ENCODE data around the gene PRIMPOL.

The PRIMPOL gene

GRCh38 chr4:184680698-184681097, 31.2 kb downstream of the PRIMPOL start:
- H3K4me3 ChIP-seq (ENCODE audit: control insufficient read depth, low read depth, low read length): no peak overlapping the region
- no peak for TF ChIP-seq CTCF (IDR thresholded peaks at IDR 0.05; ENCODE audit: control insufficient read depth, insufficient read depth, low read depth, low read length, missing control alignments)
- no peak for DNase-seq (ENCODE audit: low read depth)

DNA sequence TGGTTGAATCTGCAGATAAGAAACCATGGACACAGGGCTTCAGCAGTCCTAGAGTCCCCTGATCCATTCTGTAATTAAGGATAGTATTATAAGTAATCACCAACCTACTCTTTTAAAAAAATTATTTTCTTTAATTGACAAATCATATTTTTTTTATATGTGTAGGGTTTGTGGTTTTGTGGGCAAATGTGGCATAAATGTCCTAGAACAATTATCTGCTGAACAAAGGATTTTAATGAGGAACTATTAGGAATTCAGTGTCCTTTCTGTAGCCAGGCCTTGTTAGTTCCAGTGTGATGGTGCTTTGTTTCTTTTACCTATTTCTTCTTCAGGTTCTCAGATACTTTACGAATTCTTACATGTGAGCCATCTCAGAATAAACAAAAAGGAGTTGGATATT, 32.4 kb downstream of the PRIMPOL start:
- H3K4me3 ChIP-seq (ENCODE audit: control insufficient read depth, low read depth, low read length): no peak overlapping the region
- no peak for DNase-seq (ENCODE audit: low read depth)
- no peak for TF ChIP-seq CTCF (IDR thresholded peaks at IDR 0.05; ENCODE audit: control insufficient read depth, insufficient read depth, low read depth, low read length, missing control alignments)

DNA sequence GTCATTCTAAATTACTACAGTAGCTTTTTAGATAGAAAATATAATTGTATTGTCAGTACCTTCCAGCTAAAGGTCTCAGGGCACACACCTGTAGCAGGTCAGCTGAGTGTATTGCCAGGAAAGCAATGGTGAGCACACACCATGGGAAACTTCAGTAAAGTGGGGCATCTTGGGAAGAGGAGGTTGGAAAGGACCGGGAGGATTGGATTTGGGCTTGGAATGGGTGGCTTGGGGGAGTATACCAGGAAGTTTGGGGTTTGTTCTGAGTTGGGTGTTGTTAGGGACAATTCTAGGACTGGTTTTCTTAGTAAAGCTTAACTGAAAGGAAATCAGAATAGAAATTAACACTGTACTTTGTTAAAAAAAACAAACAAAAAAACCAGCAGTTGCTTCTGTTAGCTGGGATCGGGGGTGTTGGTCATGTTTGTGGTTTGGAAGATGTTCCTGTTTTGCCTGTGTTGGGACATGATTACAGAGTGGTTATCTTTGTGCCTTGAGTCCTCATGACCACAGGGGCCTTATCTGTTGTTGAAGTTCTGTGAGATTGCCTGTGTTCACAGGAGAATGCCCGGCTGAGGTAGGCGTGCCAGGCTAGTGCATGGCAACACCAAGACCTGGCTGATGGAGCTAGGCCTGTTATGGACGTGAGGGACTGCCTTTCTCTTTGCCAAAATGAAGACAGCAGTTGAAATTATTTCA, 35.1 kb downstream of the PRIMPOL start:
- DNase-seq (ENCODE audit: low read depth): no peak
- H3K4me3 ChIP-seq (ENCODE audit: control insufficient read depth, low read depth, low read length): no peak overlapping the region
- TF ChIP-seq CTCF (IDR thresholded peaks at IDR 0.05; ENCODE audit: control insufficient read depth, insufficient read depth, low read depth, low read length, missing control alignments): no peak

DNA sequence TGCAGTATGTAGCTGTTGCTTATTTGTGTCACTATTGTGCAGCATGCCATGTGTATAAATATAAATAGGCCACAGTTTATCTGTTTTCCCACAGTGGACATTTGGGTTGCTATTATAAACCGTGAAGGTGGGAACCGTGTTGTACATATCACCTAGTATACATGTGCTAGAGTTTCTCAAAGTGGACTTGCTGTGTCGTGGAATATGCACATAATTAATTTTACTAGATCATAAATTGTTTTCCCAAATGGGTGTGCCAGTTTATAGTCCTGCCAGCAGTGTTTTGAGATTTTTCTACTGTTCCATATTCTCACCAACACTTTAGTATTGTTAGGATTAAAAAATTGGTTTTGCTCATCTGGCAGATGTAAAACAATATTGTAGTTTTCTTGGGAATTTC, 38.5 kb downstream of the PRIMPOL start:
- no peak for DNase-seq (ENCODE audit: low read depth)
- H3K4me3 ChIP-seq (ENCODE audit: control insufficient read depth, low read depth, low read length): no peak overlapping the region
- TF ChIP-seq CTCF (IDR thresholded peaks at IDR 0.05; ENCODE audit: control insufficient read depth, insufficient read depth, low read depth, low read length, missing control alignments): no peak

DNA sequence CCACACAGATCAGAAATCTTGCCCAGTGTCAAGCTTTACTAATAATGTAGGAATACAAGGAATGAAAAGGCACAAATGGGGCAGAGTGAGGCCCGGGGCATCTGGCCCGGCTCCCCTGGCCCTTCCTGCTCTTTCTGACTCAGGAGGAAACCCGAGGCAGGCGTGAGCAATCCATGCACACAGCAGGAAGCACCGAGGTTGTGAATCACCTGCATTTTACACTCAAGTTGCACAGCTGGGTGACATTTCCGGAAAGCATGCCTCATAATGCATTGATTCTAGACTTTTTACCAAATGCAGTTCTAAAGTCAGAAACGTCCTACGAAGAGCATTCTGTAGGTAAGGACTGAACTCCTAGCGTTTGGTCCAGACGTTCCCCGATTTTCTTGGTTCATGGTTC, 38.9 kb downstream of the PRIMPOL start:
- DNase-seq (ENCODE audit: low read depth): peak; percentile 65
- no peak for TF ChIP-seq CTCF (IDR thresholded peaks at IDR 0.05; ENCODE audit: control insufficient read depth, insufficient read depth, low read depth, low read length, missing control alignments)
- H3K4me3 ChIP-seq (ENCODE audit: control insufficient read depth, low read depth, low read length): no peak overlapping the region

- H3K4me3 ChIP-seq (ENCODE audit: control insufficient read depth, low read depth, low read length): no peak overlapping the region
- DNase-seq (ENCODE audit: low read depth): no peak
- no peak for TF ChIP-seq CTCF (IDR thresholded peaks at IDR 0.05; ENCODE audit: control insufficient read depth, insufficient read depth, low read depth, low read length, missing control alignments)
Measured at GRCh38 chr4:184689681-184690080, 40.1 kb downstream of the PRIMPOL start.

All from AG09309 (cell line).